CD8-positive, alpha-beta memory T cell (primary cell): Measurements from ENCODE around the gene ITSN1. TPM values are rescaled to one million over a fixed set of nuclear protein-coding genes. Genes with fewer than 3 reads are reported as not detected.

Source experiments
- CTCF ChIA-PET: fragments of 350-600 bp; sonication (Branson Sonifier 250); formaldehyde crosslinking; loops from one replicate; lab custom pipeline; 2021; ENCODE audit warnings: antibody characterized with exemption; lab: Charles Lee
- POLR2A ChIA-PET: fragments of 350-600 bp; sonication (Branson Sonifier 250); formaldehyde crosslinking; loops from one replicate; lab custom pipeline; 2021; ENCODE audit warnings: antibody characterized with exemption; lab: Charles Lee
- DNase-seq, 5 donors: peaks; one replicate each; pipeline versions ENCODE4 v3.0.0 to v3.0.0-alpha.2; 2020 to 2022; ENCODE audit warnings: mixed read lengths in 1 of 5
- H3K27ac ChIP-seq: one replicate; pipeline ENCODE4 v1.7.0; 2013; ENCODE audit warnings: low read depth, mild to moderate bottlenecking, low read length, moderate library complexity
- H3K27me3 ChIP-seq: 2 replicates; pipeline ENCODE4 v1.7.0; 2013; ENCODE audit warnings: low read length, mild to moderate bottlenecking; ENCODE audit not compliant: insufficient read depth, poor library complexity, severe bottlenecking
- H3K36me3 ChIP-seq: 2 replicates; pipeline ENCODE4 v1.7.0; 2013; ENCODE audit warnings: mild to moderate bottlenecking, low read length, moderate library complexity; ENCODE audit not compliant: insufficient read depth
- H3K4me1 ChIP-seq: 2 replicates; pipeline ENCODE4 v1.7.0; 2013; ENCODE audit warnings: mild to moderate bottlenecking, low read length, moderate library complexity; ENCODE audit not compliant: insufficient read depth
- H3K4me3 ChIP-seq: 2 replicates; pipeline ENCODE4 v1.7.0; 2013; ENCODE audit warnings: mild to moderate bottlenecking, low read length
- H3K9me3 ChIP-seq: 2 replicates; pipeline ENCODE4 v1.7.0; 2013; ENCODE audit warnings: mild to moderate bottlenecking, low read length
- H3K27ac Mint-ChIP-seq, 8 donors: one replicate each; pipeline ENCODE4 v1.8.0; 2020 to 2021; ENCODE audit warnings: mixed read lengths in 8 of 8, mild to moderate bottlenecking in 6 of 8, inconsistent platforms in 3 of 8, moderate library complexity in 3 of 8
- H3K27me3 Mint-ChIP-seq, 2 donors: one replicate each; pipeline ENCODE4 v1.8.0; 2020 to 2021; ENCODE audit warnings: mixed read lengths in 2 of 2, mild to moderate bottlenecking in 1 of 2, moderate library complexity in 1 of 2
- H3K36me3 Mint-ChIP-seq, 3 donors: one replicate each; pipeline ENCODE4 v1.8.0; 2020 to 2021; ENCODE audit warnings: mixed read lengths in 3 of 3, inconsistent platforms in 1 of 3, mild to moderate bottlenecking in 1 of 3
- H3K4me1 Mint-ChIP-seq, 3 donors: one replicate each; pipeline ENCODE4 v1.8.0; 2020 to 2021; ENCODE audit warnings: mixed read lengths in 3 of 3, inconsistent platforms in 1 of 3, mild to moderate bottlenecking in 1 of 3
- H3K4me3 Mint-ChIP-seq, 7 donors: one replicate each; pipeline ENCODE4 v1.8.0; 2020 to 2021; ENCODE audit warnings: mixed read lengths in 7 of 7, mild to moderate bottlenecking in 6 of 7, moderate library complexity in 4 of 7, inconsistent platforms in 2 of 7
- H3K9me3 Mint-ChIP-seq, 5 donors: one replicate each; pipeline ENCODE4 v1.8.0; 2020 to 2022; ENCODE audit warnings: mixed read lengths in 5 of 5, mild to moderate bottlenecking in 3 of 5, moderate library complexity in 2 of 5, inconsistent platforms in 1 of 5
- polyA plus RNA-seq: library from polyadenylated mRNA; unstranded; fragments of 300-500 nt; fragmentation: Illumina TruSeq; gene quantifications from one replicate; pipeline ENCODE4 v1.2.3, GENCODE V29; 2021
- total RNA-seq, 2 experiments: library from RNA; stranded (reverse); gene quantifications; one replicate each; pipeline ENCODE4 v1.2.3, GENCODE V29; 2021

The ITSN1 gene
- total and polyA plus RNA-seq, 3 experiments from 2014 or later: 2.7 to 5.5 (median 4.9) TPM

- no peaks in the 10 kb centered on the region for H3K9me3 ChIP-seq
- Mint-ChIP-seq H3K4me1 (peaks cover 65 to 92% (median 80%) of the 10 kb centered on the region in 3 donors), H3K9me3 (peaks cover 0 to 2% (median 0%) of the 10 kb centered on the region in 5 donors), H3K36me3 (peaks cover 16 to 67% (median 41%) of the 10 kb centered on the region in 3 donors), H3K27me3 (no peaks in the 10 kb centered on the region), H3K27ac (peak overlapping the region; percentile 29 to 89 (median 78)), H3K4me3 (peak overlapping the region in 3 of 7 donors; percentile 16 to 72 (median 27))
- H3K27me3 ChIP-seq: no peaks in the 10 kb centered on the region
- no peak overlapping the region for H3K4me3 ChIP-seq
- peak overlapping the region; percentile 3 for H3K27ac ChIP-seq
- no peaks in the 10 kb centered on the region for H3K36me3 ChIP-seq
- H3K4me1 ChIP-seq: peaks cover 69% of the 10 kb centered on the region
- ChIA-PET CTCF (interaction anchor here (8.6 kb wide), 1 partner anchor 17 kb away, joined by 66 read pairs; no protein-coding TSS in a partner anchor), POLR2A (interaction anchor here (1.0 to 4.6 kb wide), 2 partner anchors 8 to 9 kb away, joined by 4 to 174 read pairs; no protein-coding TSS in a partner anchor)
- DNase-seq: no peak
These were observed 298.0 kb downstream of the ITSN1 start for GRCh38 chr21:33940164-33940880.

GRCh38 chr21:33940881-33941245 lies 298.6 kb downstream of the ITSN1 start:
- Histone ChIP-seq H3K9me3 (no peaks in the 10 kb centered on the region), H3K4me1 (peaks cover 67% of the 10 kb centered on the region), H3K27me3 (no peaks in the 10 kb centered on the region), H3K36me3 (no peaks in the 10 kb centered on the region), H3K4me3 (no peak overlapping the region), H3K27ac (peak overlapping the region; percentile 3)
- CTCF ChIA-PET: interaction anchor here (1.2 to 8.6 kb wide), 2 partner anchors 17 to 35 kb away, joined by 3 to 66 read pairs; no protein-coding TSS in a partner anchor
- H3K4me1 Mint-ChIP-seq: peaks cover 63 to 90% (median 79%) of the 10 kb centered on the region in 3 donors
- peaks cover 0 to 2% (median 0%) of the 10 kb centered on the region in 5 donors for H3K9me3 Mint-ChIP-seq
- no peak for DNase-seq
- H3K4me3 Mint-ChIP-seq: peak overlapping the region in 2 of 7 donors; percentile 49 to 72
- H3K27ac Mint-ChIP-seq: peak overlapping the region; percentile 29 to 91 (median 86)
- POLR2A ChIA-PET: interaction anchor here (1.0 to 1.3 kb wide), 2 partner anchors 8 to 9 kb away, joined by 3 to 4 read pairs; no protein-coding TSS in a partner anchor
- peaks cover 15 to 63% (median 41%) of the 10 kb centered on the region in 3 donors for H3K36me3 Mint-ChIP-seq
- H3K27me3 Mint-ChIP-seq: no peaks in the 10 kb centered on the region

- POLR2A ChIA-PET: interaction anchor here (1.4 kb wide), 1 partner anchor 11 kb away, joined by 3 read pairs; no protein-coding TSS in a partner anchor
- no peak overlapping the region for H3K27ac ChIP-seq
- no peaks in the 10 kb centered on the region for H3K36me3 ChIP-seq
- H3K4me3 Mint-ChIP-seq: no peak overlapping the region
- peaks cover 15 to 60% (median 34%) of the 10 kb centered on the region in 3 donors for H3K36me3 Mint-ChIP-seq
- H3K4me1 Mint-ChIP-seq: peaks cover 64 to 90% (median 79%) of the 10 kb centered on the region in 3 donors
- no peak overlapping the region for H3K4me3 ChIP-seq
- H3K4me1 ChIP-seq: peaks cover 67% of the 10 kb centered on the region
- H3K9me3 ChIP-seq: no peaks in the 10 kb centered on the region
- CTCF ChIA-PET: interaction anchor here (1.1 to 3.4 kb wide), 4 partner anchors 9 to 187 kb away, joined by 3 to 19 read pairs (median 10); no protein-coding TSS in a partner anchor
- H3K27me3 ChIP-seq: no peaks in the 10 kb centered on the region
- peak overlapping the region in 5 of 8 donors; percentile 7 to 58 (median 50) for H3K27ac Mint-ChIP-seq
- no peak for DNase-seq
- H3K9me3 Mint-ChIP-seq: peaks cover 0 to 2% (median 0%) of the 10 kb centered on the region in 5 donors
- no peaks in the 10 kb centered on the region for H3K27me3 Mint-ChIP-seq
These were observed 300.1 kb downstream of the ITSN1 start for GRCh38 chr21:33942426-33942825.

GRCh38 chr21:33943293-33943692 lies 301.0 kb downstream of the ITSN1 start:
- H3K27me3 Mint-ChIP-seq: peaks cover 0 to 5% of the 10 kb centered on the region in 2 donors
- no peak overlapping the region for H3K27ac ChIP-seq
- DNase-seq: no peak
- H3K36me3 Mint-ChIP-seq: peaks cover 15 to 62% (median 33%) of the 10 kb centered on the region in 3 donors
- peaks cover 65 to 90% (median 79%) of the 10 kb centered on the region in 3 donors for H3K4me1 Mint-ChIP-seq
- ChIA-PET CTCF (interaction anchor here (1.1 to 3.4 kb wide), 4 partner anchors 10 to 186 kb away, joined by 3 to 19 read pairs (median 10); no protein-coding TSS in a partner anchor), POLR2A (no interaction called here)
- no peak overlapping the region for H3K4me3 ChIP-seq
- peaks cover 0 to 2% (median 0%) of the 10 kb centered on the region in 5 donors for H3K9me3 Mint-ChIP-seq
- H3K27ac Mint-ChIP-seq: peak overlapping the region in 1 of 8 donors; percentile 37
- H3K27me3 ChIP-seq: no peaks in the 10 kb centered on the region
- no peak overlapping the region for H3K4me3 Mint-ChIP-seq
- H3K4me1 ChIP-seq: peaks cover 67% of the 10 kb centered on the region
- no peaks in the 10 kb centered on the region for H3K36me3 ChIP-seq
- no peaks in the 10 kb centered on the region for H3K9me3 ChIP-seq

- POLR2A ChIA-PET: interaction anchor here (0.7 kb wide), 1 partner anchor 33 kb away, joined by 4 read pairs; no protein-coding TSS in a partner anchor
- peak overlapping the region in 4 of 8 donors; percentile 20 to 54 (median 25) for H3K27ac Mint-ChIP-seq
These were observed 302.0 kb downstream of the ITSN1 start for GRCh38 chr21:33944185-33944763.

GRCh38 chr21:33945652-33946270 lies 303.5 kb downstream of the ITSN1 start:
- Histone ChIP-seq H3K36me3 (no peaks in the 10 kb centered on the region), H3K9me3 (no peaks in the 10 kb centered on the region), H3K4me3 (no peak overlapping the region), H3K4me1 (peaks cover 69% of the 10 kb centered on the region), H3K27ac (peak overlapping the region; percentile 21), H3K27me3 (no peaks in the 10 kb centered on the region)
- ChIA-PET CTCF (interaction anchor here (5.7 kb wide), 1 partner anchor 11 kb away, joined by 104 read pairs; no protein-coding TSS in a partner anchor), POLR2A (interaction anchor here (0.6 to 1.5 kb wide), 7 partner anchors 9 to 128 kb away, joined by 3 to 17 read pairs (median 6); partner anchors contain the start of genes MRPS6 and SLC5A3)
- no peaks in the 10 kb centered on the region for H3K9me3 Mint-ChIP-seq
- no peak for DNase-seq
- H3K4me3 Mint-ChIP-seq: peak overlapping the region; percentile 3 to 80 (median 58)
- H3K27ac Mint-ChIP-seq: peak overlapping the region; percentile 72 to 99 (median 96)
- peaks cover 69 to 92% (median 80%) of the 10 kb centered on the region in 3 donors for H3K4me1 Mint-ChIP-seq
- H3K27me3 Mint-ChIP-seq: peaks cover 0 to 5% of the 10 kb centered on the region in 2 donors
- H3K36me3 Mint-ChIP-seq: peaks cover 11 to 50% (median 22%) of the 10 kb centered on the region in 3 donors

More at GRCh38 chr21:33944185-33944763, 302.0 kb downstream of the ITSN1 start:
- Mint-ChIP-seq H3K4me3 (no peak overlapping the region), H3K27me3 (peaks cover 0 to 5% of the 10 kb centered on the region in 2 donors), H3K9me3 (no peaks in the 10 kb centered on the region), H3K4me1 (peaks cover 67 to 90% (median 79%) of the 10 kb centered on the region in 3 donors), H3K36me3 (peaks cover 15 to 55% (median 29%) of the 10 kb centered on the region in 3 donors)
- Histone ChIP-seq H3K27me3 (no peaks in the 10 kb centered on the region), H3K36me3 (no peaks in the 10 kb centered on the region), H3K27ac (no peak overlapping the region), H3K4me3 (no peak overlapping the region), H3K9me3 (no peaks in the 10 kb centered on the region), H3K4me1 (peaks cover 67% of the 10 kb centered on the region)
- CTCF ChIA-PET: interaction anchor here (3.4 kb wide), 1 partner anchor 11 kb away, joined by 17 read pairs; no protein-coding TSS in a partner anchor
- DNase-seq: no peak
